SJCRH30 (cell line): Measurements from ENCODE around the gene NXPE3. TPM values are rescaled to one million over a fixed set of nuclear protein-coding genes. Genes with fewer than 3 reads are reported as not detected.
"Not testable (repeated sequence)": the region's sequence is repeated elsewhere in the genome, so short reads cannot be mapped to it uniquely, and the experiment has no call there.

Experiments used
- DNase-seq, 2 experiments: peaks; one replicate each; pipeline ENCODE4 v3.0.0-alpha.2; 2015 to 2020
- H3K27ac ChIP-seq: fragments of 250-450 bp; sonication (Bioruptor Pico); 2 replicates; pipeline ENCODE4 v1.5.1; 2020; ENCODE audit warnings: mild to moderate bottlenecking, moderate library complexity
- H3K27me3 ChIP-seq: fragments of 250-450 bp; sonication (Bioruptor Pico); 2 replicates; pipeline ENCODE4 v1.5.1; 2020; ENCODE audit warnings: mild to moderate bottlenecking, moderate library complexity
- H3K36me3 ChIP-seq: fragments of 250-450 bp; sonication (Bioruptor Pico); 2 replicates; pipeline ENCODE4 v1.5.1; 2020; ENCODE audit warnings: mild to moderate bottlenecking, moderate library complexity
- H3K4me1 ChIP-seq: fragments of 250-450 bp; sonication (Bioruptor Pico); 2 replicates; pipeline ENCODE4 v1.5.1; 2020; ENCODE audit warnings: mild to moderate bottlenecking, moderate library complexity
- H3K4me3 ChIP-seq: fragments of 250-450 bp; sonication (Bioruptor Pico); 2 replicates; pipeline ENCODE4 v1.5.1; 2020; ENCODE audit warnings: mild to moderate bottlenecking, moderate library complexity
- H3K9me3 ChIP-seq: fragments of 250-450 bp; sonication (Bioruptor Pico); replicated peaks from 2 replicates; pipeline ENCODE4 v1.5.1; 2020; ENCODE audit warnings: mild to moderate bottlenecking, moderate library complexity
- total RNA-seq: library from RNA; depleted of rRNA; stranded (reverse); fragments of >200 nt; shearing (Covaris generic); gene quantifications from 2 replicates; pipeline ENCODE4 v1.2.3, GENCODE V29; 2014

The NXPE3 gene
- total RNA-seq, 1 experiment from 2014 or later, result 30.2 TPM

DNA sequence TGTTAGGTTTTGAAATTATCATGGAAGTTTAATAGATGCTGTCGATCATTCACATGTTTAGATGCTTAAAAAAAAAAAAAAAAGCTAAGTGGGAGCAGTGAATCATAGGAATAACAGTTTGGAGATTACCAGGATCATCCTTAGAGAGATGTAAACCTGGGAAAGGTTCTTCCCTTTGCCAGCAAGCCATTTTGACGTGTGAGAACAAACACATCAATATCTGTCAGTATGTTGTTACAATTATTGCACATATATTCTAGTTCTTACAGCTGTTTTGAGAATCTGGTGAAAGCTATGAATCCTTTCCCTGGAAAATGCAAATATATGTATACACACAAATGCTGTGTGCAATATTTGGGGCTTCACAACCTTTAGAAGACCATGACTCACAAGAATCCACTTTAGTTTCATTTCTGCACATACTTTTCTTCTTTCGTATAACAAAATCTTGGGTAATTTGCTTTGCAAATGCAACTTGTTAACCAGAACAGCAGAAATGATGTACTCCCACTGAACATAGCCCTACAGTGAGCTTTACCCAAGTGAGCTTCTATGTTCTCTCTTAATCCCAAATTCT lies 82.3 kb downstream of the NXPE3 start:
- no peaks in the 10 kb centered on the region for H3K27me3 ChIP-seq
- H3K36me3 ChIP-seq, result peaks cover 39% of the 10 kb centered on the region
- H3K4me1 ChIP-seq, result no peaks in the 10 kb centered on the region
- H3K9me3 ChIP-seq, result no peaks in the 10 kb centered on the region
- no peak for DNase-seq
- no peak overlapping the region for H3K4me3 ChIP-seq
- H3K27ac ChIP-seq, result no peak overlapping the region

DNA sequence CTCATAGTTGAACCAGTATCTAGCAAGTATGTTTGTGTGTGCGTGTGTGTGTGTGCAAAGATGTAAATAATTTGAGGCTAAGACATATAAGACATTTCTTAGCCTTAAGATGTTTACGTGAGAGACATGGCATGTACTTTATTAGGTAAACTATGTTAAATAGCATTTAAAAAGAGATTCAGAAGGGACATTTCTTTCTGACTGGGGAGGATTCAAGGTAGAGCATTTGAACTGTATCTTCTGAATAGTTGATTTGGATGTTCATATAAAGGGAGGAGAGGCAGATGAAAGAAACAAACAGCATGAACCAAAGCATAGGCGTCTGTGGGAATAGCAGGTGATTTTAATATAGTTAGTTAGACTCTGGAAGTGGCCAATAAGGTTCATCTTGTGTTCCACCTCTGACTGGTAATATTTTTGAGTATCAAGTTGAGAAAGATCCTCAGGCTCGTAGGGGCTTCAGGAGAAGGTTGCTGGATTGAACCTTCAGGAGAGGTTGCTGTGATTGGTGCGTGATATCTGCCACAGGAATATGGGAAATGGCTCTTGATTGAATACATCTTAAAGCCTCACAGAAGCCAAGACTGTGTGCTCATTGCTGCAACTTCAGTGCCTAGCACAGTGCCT lies 82.9 kb downstream of the NXPE3 start:
- Histone ChIP-seq H3K4me3 (no peak overlapping the region), H3K4me1 (no peaks in the 10 kb centered on the region), H3K27ac (no peak overlapping the region), H3K9me3 (no peaks in the 10 kb centered on the region), H3K27me3 (no peaks in the 10 kb centered on the region), H3K36me3 (peaks cover 33% of the 10 kb centered on the region)
- no peak for DNase-seq

DNA sequence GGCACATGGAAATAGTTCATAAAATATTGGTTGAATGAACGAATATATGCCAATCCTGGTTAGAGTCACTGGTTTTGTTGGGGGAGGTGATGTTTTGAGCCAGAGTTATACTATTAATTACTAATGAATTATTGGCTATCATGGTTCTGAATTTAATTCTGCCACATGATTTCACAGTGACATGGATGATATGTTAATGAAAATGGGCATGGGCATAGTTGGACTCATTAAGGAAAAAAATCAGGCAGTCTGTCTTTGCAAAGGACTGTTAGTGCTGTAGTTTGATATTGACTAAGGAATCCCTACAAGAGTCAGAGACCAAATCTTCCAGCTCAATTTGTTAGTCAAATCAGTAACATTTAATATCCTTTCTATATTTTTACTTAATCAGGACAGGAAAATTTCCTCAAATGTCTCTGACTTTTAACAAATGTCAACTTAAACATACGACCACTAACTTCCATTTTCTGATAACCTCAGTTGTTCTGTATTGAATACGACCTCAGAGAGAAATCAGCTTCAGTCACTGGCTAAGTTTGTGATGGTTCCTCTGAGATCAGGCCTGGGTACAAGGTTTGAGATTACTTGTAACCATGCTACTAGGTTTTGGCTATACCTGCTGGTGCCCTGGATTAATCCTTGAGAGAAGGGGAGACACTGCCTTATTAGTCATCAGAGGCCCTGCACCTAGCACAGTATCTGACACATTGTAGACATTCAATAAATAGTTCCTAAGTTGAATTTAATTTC lies 83.6 kb downstream of the NXPE3 start:
- Histone ChIP-seq H3K27ac (no peak overlapping the region), H3K4me1 (peaks cover 7% of the 10 kb centered on the region; the same call in 1 of the 2 replicates), H3K36me3 (peaks cover 28% of the 10 kb centered on the region; the same call in 1 of the 2 replicates), H3K27me3 (no peaks in the 10 kb centered on the region), H3K9me3 (no peaks in the 10 kb centered on the region), H3K4me3 (no peak overlapping the region)
- no peak for DNase-seq

DNA sequence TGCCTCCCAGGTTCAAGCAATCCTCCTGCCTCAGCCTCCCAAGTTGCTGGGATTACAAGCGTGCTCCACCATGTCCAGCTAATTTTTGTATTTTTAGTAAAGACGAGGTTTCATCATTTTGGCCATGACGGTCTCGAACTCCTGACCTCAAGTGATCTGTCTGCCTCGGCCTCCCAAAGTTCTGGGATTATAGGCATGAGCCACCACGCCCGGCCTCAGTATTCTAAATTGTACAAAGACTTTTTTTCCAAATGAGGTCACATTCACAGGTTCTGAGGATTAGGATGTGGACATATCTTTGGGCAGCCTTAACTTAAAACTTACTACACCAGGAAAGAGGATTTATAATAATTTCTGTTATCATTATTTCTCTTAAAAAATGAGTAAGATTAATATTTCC lies 85.9 kb downstream of the NXPE3 start:
- not testable (repeated sequence) for H3K27ac ChIP-seq, DNase-seq, H3K27me3 ChIP-seq, H3K36me3 ChIP-seq, H3K9me3 ChIP-seq, H3K4me1 ChIP-seq, H3K4me3 ChIP-seq

DNA sequence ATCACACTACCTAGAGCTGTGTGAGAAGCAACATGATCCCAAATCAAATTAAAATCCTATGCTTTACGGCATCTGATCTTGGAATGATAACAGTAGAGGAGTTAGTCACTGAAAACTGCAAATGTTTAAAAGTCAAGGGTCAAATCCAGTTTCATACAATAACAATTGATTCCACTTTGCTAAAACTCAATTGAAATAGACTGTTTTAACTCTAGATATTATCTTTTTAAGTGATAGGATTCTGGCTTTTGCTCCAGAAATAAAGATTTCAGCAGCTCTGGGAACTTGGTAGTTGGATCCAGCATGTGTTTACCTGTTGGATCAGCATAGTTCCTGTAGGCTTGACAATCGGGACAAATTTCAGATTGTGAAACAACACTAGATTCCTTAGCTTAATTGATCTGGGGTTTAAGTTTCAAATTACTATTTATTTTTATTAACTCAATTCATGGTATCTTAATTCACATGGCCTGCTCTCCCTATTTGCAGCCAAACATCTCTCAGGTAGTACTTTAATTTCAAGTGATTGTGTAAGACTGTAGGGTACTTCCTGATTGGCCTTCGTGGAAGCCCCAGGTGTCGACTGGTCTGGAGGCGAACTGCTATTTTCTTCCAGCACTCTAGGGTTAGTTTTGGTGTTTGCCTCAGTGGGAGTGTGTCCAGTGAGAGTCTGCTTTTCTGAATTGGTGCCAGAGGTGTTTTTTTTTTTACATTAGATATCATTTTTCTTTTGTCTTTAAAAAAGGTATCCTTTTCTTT lies 86.9 kb downstream of the NXPE3 start:
- no peak overlapping the region for H3K4me3 ChIP-seq
- no peaks in the 10 kb centered on the region for H3K9me3 ChIP-seq
- H3K4me1 ChIP-seq, result peaks cover 9% of the 10 kb centered on the region; the same call in 1 of the 2 replicates
- H3K27me3 ChIP-seq, result no peaks in the 10 kb centered on the region
- peaks cover 6% of the 10 kb centered on the region; the same call in 1 of the 2 replicates for H3K36me3 ChIP-seq
- no peak overlapping the region for H3K27ac ChIP-seq
- no peak for DNase-seq

DNA sequence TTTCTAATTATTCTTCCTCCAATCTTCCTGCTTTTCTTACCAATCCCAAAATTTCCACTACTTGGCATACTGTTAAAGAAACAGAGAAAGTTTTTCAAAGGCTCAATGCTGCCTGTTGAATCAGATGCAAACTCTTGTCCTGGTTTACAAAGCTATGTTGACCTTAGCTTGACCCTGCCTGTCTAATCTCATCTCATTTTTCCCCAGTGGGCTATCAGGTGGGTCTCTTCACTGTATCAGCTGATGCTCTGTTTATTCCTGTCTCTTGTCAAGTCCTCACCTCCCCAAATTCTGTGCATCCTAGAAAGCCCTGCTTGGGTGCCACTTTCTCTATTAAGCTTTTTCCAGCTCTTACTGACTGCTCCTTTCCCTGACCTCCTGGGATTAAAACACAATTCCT lies 88.5 kb downstream of the NXPE3 start:
- Histone ChIP-seq H3K4me1 (peaks cover 9% of the 10 kb centered on the region; the same call in 1 of the 2 replicates), H3K27ac (no peak overlapping the region), H3K27me3 (no peaks in the 10 kb centered on the region), H3K4me3 (no peak overlapping the region), H3K9me3 (0 out of 2 replicates have a peak, but pooled peaks cover 3% of the 10 kb centered on the region), H3K36me3 (no peaks in the 10 kb centered on the region)
- peak in 1 of 2 experiments; percentile 26 for DNase-seq

DNA sequence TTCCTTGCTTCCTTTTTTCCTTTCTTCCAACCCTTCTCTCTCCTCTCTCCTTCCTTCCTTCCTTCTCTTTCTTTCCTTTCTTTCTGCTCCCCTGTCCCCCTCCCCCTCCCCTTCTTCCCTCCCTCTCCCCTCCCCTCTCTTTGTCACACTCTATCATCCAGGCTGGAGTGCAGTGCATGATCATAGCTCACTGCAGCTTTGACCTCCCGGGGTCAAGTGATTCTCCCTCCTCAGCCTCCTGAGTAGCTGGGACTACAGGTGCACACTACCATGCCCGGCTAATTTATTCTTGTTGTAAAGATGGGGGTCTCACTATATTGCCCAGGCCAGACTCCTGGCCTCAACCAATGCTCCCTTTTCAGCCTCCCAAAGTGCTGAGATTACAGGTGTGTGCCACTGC lies 89.0 kb downstream of the NXPE3 start:
- Histone ChIP-seq H3K4me3 (no peak overlapping the region), H3K36me3 (no peaks in the 10 kb centered on the region), H3K27ac (no peak overlapping the region), H3K9me3 (0 out of 2 replicates have a peak, but pooled peaks cover 3% of the 10 kb centered on the region), H3K27me3 (no peaks in the 10 kb centered on the region), H3K4me1 (peaks cover 9% of the 10 kb centered on the region; the same call in 1 of the 2 replicates)
- no peak for DNase-seq

DNA sequence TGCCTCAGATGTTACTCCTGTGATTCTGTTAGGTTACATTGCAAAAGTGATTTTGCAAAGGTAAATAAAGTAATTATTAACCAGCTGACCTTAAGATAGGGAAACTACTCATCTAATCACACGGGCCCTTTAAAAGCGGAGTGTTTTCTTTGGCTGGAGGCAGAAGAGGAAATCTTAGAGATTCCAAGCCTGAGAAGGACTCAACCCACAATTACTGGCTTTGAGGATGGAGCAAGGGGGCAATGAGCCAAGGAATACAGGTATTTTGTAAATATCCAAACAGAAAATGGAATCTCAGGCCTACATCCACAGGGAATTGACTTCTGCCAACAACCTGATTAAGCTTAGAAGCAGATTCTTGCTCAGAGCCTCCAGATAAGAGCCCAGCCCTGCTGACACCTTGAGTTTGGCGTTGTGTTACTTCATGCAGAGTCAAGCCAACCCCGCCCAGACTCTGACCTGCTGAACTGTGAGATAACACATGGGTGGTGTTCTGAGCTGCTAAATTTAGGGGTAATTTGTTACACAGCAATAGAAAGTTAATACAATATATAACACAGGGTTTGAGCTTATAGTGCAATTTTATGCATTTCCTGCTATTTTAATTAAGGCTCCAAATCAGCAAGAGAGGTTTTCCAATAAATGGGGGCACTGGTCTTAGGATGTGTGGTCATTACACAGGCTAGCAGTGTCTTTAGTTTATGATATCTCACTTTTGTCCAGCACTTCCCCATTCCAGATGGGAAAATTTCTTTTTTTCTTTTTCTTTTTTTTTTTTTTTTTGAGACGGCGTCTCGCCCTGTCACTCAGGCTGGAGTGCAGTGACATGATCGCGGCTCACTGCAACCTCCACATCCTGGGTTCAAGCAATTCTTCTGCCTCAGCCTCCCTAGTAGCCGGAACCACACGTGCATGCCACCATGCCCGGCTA lies 89.8 kb downstream of the NXPE3 start:
- Histone ChIP-seq H3K4me3 (no peak overlapping the region), H3K4me1 (peaks cover 9% of the 10 kb centered on the region; the same call in 1 of the 2 replicates), H3K36me3 (no peaks in the 10 kb centered on the region), H3K27ac (no peak overlapping the region), H3K9me3 (0 out of 2 replicates have a peak, but pooled peaks cover 3% of the 10 kb centered on the region), H3K27me3 (no peaks in the 10 kb centered on the region)
- DNase-seq, result no peak

DNA sequence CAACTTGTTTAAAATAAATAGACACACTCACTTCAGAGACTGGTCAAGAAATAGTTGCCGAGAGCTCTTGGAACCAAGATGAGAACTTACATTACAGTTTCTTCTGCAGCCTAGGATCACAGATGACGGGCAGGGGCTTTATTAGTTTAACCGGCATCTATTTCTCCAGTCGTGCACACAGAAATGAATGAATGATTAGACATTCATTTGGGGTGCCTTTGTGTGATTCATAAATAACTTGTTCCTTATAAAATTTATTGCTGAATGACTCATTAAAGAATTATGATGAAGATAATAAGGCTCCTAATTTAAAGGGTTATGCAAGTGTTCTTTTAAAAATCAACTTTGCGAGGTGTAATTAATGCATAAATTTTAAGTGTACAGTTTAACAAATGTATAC lies 91.1 kb downstream of the NXPE3 start:
- no peaks in the 10 kb centered on the region for H3K27me3 ChIP-seq
- H3K4me3 ChIP-seq, result no peak overlapping the region
- no peak for DNase-seq
- H3K36me3 ChIP-seq, result no peaks in the 10 kb centered on the region
- H3K27ac ChIP-seq, result no peak overlapping the region
- 0 out of 2 replicates have a peak, but pooled peaks cover 3% of the 10 kb centered on the region for H3K9me3 ChIP-seq
- H3K4me1 ChIP-seq, result peaks cover 9% of the 10 kb centered on the region; the same call in 1 of the 2 replicates

DNA sequence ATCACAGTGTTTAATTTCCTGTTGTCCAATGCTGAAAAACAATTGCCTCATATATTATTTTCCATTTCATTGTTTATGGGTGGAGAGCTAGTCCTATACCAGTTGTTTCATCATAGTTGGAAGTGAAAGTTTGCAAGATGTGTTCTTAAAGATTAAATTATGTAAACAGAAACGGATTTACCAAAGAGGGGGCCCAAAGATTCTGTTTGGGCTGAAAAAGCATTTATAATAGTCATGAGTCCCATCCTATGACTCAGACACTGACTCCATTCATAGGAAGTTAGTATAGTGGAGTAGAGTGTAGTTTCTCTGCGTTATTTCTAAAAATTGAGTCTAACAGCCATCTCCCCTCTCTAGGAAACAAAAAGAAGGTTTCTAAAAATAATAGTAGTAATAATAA lies 94.6 kb downstream of the NXPE3 start:
- Histone ChIP-seq H3K4me1 (no peaks in the 10 kb centered on the region), H3K4me3 (no peak overlapping the region), H3K9me3 (0 out of 2 replicates have a peak, but pooled peaks cover 3% of the 10 kb centered on the region), H3K27ac (no peak overlapping the region), H3K36me3 (no peaks in the 10 kb centered on the region), H3K27me3 (no peaks in the 10 kb centered on the region)
- DNase-seq, result no peak

DNA sequence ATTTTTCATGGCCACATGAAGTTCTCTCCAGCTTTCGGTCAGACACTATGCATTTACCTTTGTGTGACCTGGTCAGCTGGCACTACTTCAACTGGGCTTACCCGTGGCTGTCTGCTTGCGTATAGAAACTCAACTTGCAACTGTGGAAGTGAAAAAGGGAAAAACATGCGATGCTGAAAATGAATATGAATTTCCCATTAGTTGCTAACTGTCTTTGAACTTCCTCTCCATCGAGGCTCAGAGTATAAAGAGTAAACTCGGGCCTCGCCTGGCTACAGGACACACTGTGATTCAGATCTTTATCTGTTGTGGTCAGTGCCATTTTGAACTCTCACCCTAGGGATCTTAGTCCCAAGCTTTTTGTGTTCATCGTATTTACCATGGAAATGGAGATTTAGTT lies 97.1 kb downstream of the NXPE3 start:
- Histone ChIP-seq H3K27ac (no peak overlapping the region), H3K27me3 (no peaks in the 10 kb centered on the region), H3K9me3 (0 out of 2 replicates have a peak, but pooled peaks cover 3% of the 10 kb centered on the region), H3K4me1 (no peaks in the 10 kb centered on the region), H3K36me3 (no peaks in the 10 kb centered on the region), H3K4me3 (no peak overlapping the region)
- DNase-seq, result no peak
